ENCODE results near the gene AGXT2.
"Not testable (repeated sequence)": the region's sequence is repeated elsewhere in the genome, so short reads cannot be mapped to it uniquely, and the experiment has no call there.

The AGXT2 gene

DNA sequence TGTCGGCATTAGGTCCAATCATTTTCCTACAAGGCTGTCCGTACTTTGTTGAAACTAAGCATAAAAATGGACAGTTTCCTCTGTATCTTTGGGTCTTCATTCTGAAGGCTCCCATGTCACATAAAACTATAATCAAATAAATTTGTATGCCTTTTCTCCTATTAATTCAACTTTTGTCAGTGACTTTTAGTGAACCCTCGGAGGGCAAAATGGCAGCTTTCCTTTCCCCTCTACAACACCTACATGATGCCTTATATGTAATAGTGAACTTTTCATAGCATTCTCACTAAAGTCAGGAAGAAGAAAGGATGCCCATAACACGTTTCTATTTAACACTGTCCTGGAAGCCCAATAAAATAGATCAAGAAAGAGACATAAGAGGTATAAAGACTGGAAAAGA lies 5.1 kb upstream of the AGXT2 start:
- FAIRE-seq (no peak), DNase-seq (ENCODE audit: low spot score) (no peak)

DNA sequence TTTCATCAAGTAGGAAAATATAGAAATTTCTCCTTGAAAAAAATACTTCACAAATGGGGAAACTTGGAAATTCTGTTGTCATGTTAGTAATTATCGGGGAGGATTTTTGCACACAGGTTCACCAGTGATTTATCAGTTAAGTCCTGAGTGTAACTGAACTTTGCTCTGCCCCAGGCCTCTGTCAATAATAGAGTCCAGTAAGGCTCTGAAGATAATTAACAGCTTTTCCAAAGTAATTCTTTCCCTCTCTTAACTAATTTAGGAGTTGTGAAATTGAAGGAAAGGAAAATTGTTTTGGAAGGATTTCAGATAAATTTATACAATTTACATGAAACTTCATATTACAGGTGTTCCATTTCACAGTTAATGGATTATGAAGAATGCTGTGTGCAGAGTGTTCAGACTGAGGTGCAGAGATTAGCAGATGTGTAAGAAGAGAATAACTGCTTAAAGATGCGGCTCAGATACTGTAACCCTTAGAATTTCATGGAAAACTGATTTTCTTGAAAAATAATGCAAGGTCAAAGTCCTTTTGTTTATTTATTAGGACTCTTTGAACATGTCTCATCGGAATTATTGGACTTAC lies 2.9 kb upstream of the AGXT2 start:
- DNase-seq (ENCODE audit: low spot score) (no peak), FAIRE-seq (no peak)

DNA sequence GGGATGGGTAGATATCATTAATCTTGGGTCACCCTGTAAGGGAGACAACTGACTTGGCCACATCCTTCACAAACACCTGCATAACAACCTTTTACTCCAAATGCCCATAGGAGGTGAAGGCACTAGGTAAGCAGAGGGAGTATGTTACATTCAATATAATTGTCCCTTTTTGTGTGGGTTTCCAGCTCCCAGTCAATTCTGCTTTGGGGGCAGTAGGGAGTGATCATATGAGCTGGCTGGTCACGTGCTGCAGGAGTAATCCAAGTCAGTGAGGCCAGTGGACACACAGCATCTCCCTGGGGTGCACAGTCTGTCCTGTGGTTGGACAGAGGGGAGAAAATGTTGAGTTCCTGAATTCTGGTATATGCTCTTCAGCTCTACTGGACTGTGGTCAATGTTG lies 1.2 kb upstream of the AGXT2 start:
- DNase-seq (ENCODE audit: low spot score), result no peak
- no peak for FAIRE-seq

DNA sequence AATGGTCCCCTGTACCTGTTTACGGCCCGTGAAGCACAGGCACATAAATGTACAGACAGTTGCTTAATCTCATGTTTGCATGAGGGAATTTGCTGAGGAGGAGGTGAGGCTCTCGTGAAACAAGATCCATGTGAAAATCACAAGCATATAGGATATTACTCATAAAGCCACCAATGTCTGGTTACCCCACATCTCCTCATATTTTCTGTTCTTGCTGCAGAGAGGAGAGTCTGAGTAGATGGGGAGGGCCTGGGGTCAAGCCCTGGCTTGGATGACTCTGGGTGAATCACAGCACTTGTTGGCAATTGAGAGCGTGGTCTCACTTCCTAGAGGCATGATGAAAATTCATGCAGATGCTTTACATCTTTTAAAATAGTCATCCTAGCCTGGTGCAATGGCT lies 975 bp downstream of the AGXT2 start:
- DNase-seq (ENCODE audit: low spot score) (peak; percentile 94), FAIRE-seq (peak; percentile 98)

DNA sequence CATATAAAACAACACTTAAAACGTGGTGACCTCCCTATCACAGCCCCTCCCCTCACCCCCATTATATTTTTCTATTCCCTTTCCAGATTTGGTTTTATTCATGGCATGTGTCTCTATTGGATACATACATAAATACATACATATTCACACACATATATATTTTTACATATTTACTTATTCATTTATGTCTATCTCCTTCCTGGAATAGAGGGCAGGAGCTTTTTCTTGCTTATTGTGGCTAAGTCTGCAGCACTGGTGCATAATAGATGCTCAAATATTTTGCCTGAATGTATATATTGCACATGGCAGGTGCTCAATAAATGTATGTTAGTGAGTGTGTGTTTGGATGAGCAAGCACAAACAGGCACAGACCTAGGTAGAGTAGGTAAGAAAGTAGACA lies 2.5 kb downstream of the AGXT2 start:
- FAIRE-seq (no peak), DNase-seq (ENCODE audit: low spot score) (no peak)

DNA sequence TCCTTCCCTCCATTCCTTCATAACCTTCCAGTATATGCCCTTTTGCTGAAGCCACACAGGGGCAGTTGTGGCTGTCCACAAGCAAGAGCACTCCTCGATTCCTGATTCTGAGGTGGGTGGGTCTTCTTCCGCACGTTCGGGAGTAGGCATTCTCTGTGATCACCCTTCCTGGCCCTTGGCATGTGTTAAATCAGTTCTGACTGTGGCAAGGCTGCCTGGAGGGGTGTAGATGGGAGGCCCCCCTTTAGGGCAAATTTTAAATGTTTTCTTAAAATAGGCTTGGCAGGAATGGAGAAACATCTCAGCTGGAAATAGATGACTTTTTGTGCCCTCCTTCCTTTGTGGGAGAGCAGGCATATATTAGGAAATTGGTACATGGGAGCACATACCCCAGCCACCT lies 3.1 kb downstream of the AGXT2 start:
- FAIRE-seq, result no peak

DNA sequence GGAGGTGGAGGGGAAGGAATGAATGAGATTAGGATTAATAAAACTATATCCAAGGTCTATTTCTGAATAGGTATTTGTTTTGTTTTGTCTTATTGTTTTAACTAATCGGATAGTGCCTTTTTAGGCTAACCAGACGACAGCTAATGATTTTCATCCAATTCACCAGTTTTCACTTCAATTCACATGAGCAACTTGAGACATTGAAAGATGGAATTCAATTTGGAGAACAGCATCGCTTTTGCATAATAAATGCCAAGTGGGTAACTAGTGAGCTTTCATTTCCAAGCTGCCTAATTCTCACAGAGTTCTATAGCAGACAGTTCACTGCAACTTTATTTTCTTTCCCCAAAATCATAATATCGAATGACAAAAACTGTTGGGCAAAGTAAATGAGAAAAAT lies 5.0 kb downstream of the AGXT2 start:
- FAIRE-seq (no peak), DNase-seq (ENCODE audit: low spot score) (no peak)

More for the DNA sequence above, 3.1 kb downstream of the AGXT2 start:
- no peak for DNase-seq (ENCODE audit: low spot score)

DNA sequence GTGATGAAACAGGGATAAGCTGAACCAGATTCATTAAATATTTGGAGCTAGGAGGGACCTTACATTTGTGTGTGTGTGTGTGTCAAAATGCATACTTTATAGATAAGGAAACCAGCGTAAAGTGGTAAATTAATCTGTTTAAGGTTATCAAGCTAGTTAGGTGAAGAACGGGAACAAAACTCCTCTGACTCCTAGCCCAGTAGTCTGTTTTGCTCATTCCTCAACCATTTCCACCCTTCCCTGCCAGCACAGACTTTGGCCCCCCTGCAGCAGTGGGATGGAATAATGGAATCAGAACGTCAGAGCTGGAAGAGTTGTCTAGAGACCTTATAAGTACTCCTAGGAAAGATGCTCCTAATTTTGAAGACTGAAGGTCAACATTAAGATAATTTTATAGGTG lies 6.5 kb downstream of the AGXT2 start:
- FAIRE-seq (no peak), DNase-seq (ENCODE audit: low spot score) (no peak)

DNA sequence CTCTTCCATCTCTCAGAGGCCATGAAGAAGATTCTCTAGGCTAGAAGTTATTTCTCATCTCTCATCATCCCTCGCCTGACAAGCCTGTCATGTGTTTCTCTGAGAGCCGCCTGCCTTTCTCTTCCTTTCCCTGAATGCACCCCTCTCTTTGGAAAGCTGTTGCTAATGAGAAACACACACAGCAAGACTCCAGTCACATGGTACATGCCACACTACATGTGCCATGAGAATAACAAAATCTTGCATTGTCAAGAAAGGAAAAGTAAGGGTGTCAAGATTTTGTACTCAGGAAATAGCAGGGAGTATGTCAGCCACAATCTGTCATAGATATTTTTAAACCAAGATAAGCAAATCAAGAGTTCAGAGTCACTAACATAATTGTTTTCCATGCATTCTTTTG lies 8.9 kb downstream of the AGXT2 start:
- FAIRE-seq (no peak), DNase-seq (ENCODE audit: low spot score) (no peak)

DNA sequence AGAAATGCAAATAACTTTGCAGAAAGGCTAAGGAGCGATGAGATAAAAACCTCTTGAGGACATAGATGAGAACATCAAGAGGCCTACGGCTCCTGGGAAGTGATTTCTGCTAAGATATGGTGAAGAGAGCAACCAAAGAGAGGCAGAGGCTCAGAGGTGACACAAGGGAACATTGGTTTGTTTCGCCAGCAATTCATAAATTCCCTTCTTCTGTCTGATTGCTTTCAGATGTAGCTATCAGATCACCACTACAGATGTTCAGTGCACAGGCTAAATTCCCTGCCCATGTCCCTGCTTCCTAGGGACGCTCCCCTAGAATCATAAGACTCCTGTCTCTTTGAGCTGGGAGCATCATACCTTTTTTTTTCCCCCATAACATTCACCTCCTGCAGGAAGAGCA lies 11.2 kb downstream of the AGXT2 start:
- DNase-seq (ENCODE audit: low spot score) (no peak), FAIRE-seq (no peak)

DNA sequence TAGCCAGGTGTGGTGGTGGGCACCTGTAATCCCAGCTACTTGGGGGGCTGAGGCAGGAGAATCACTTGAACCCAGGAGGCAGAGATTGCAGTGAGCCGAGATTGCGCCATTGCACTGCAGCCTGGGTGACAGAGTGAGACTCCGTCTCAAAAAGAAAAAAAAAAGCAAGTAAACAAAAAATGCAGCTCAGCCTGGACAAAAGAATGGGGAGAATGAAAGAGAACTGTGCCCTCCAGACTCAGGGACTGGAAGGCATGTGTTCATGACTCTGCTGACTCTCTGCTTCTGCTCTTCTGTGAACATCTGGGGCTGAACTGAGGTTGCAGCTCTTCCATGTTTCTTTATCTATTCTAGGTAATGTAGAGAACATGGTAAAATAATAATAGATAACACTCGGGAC lies 11.8 kb downstream of the AGXT2 start:
- DNase-seq (ENCODE audit: low spot score); FAIRE-seq: not testable (repeated sequence)

DNA sequence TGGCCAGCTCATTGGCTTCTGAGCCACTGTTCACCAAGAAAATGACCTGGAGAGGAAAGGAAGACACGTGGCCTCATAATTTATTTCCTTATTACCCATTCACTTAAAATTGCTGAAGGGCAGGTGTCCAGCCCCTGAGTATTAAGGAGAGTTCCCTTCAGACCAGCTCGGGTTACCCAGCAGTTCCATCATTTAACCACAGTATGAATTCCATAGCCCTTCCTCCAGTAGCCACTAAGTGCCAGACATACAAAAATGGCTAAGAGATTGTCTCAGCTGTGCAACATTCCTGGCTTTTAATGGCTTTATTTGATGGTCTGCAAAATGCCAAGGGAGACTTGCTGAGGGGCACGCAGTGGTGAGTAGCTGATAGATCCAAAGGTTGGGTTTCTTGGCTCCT lies 12.5 kb downstream of the AGXT2 start:
- DNase-seq (ENCODE audit: low spot score), result no peak
- FAIRE-seq, result no peak

DNA sequence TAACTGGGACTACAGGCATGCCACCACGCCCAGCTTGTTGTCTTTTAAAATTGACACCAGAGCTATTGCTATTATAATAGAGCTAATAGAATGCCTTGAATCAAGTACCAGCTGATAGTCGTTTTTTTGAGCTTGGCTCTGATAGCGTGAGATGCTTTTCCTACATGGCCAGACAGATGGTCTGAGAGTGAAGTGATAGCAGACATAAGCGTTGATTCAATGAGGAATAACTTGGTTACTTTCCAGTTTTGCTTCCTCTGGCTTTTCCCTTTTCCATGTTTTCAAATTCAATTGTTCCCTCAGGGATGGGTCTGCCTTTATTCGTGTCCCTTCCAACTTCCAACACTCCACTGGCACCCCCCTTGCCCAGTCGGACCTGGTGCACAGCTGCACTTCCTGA lies 15.4 kb downstream of the AGXT2 start:
- no peak for DNase-seq (ENCODE audit: low spot score)
- FAIRE-seq, result no peak

DNA sequence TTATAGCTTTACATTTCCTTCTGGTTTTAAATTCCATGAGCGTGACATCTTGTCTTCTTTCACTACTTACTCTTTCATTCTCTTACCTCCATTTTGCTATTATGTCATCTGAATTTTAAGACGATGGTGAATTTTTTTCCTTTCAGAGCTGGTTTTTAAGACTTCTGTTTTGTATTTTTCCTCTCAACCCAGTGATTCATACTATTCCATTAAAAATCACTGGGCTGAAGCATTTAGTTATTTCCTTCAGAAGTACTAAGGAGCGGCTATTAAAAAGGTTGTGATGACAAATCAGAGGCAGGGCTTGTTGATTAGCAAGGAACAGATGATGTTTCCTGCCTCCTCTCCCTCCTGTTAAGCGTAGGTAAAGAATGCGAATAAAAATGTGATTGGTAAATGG lies 16.5 kb downstream of the AGXT2 start:
- DNase-seq (ENCODE audit: low spot score) (peak; percentile 85), FAIRE-seq (peak; percentile 96)

DNA sequence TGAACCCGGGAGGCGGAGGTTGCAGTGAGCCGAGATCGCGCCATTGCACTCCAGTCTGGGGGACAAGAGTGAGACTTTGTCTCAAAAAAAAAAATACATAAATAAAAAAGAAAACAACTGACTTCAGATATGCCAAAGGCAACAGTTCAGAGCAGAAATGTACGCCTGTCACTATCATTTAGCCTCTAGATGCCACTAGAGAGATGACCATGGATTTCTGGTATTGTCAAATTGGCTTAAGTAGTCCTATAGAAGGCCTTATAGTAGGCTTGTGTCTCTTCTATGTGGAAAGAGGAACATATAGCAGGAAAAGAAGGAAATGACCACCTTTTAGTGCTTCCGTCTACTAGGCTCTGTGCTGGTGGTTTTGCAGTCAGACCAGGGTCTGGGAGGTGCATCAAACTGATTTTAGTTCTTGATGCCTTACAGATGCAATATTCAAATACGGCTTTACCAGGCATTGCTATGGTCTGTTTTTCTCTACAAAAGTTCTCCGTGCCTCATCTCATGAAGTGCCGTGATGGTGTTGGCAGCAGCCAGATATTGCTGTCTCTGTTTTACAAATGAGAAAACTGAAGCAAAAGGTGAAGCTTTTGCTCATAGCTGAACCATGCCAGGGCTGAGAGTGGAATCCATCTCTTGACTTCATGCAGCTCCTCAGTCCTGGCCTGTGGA lies 17.2 kb downstream of the AGXT2 start:
- FAIRE-seq (no peak), DNase-seq (ENCODE audit: low spot score) (no peak)

DNA sequence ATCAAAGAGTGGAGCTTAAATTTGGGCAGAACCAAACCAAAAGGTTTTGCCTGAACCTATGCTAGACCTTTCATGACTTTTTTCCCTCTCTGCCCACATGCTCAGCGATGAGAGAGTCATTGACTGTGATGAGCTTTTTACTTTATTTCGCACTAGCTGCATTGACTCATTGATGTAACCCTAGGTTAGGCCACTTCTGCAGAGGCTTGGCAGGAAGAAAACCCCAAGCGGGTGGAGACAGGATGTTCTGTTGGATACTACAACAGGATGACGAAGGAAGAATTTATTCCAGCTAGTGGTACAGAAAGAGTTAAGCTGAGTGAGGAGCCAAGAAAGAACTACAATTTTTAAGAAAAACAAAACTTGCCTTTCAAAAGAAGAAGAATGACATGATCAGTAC lies 18.4 kb downstream of the AGXT2 start:
- peak; percentile 95 for FAIRE-seq

DNA sequence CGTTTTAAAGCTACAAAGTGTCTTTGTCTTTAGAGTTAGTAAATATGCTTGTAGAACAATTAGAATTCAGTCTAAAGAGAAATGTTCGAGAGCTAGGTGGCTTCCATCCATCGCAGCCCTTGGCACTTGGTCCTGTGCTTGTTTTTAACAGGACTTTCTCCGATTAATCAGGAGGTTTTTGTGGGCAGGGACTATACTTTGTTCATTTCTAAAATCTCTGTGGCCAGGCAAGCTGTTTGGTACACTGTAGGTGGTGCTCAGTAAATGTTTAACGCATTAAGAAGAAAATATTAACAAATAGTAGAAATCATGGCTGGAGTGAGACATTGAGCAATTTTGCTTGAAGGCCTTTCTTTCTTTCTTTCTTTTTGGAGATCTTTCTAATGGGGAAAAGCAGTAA lies 20.8 kb downstream of the AGXT2 start:
- DNase-seq (ENCODE audit: low spot score) (no peak), FAIRE-seq (peak; percentile 93)

More for the DNA sequence above, 18.4 kb downstream of the AGXT2 start:
- peak; percentile 91 for DNase-seq (ENCODE audit: low spot score)

DNA sequence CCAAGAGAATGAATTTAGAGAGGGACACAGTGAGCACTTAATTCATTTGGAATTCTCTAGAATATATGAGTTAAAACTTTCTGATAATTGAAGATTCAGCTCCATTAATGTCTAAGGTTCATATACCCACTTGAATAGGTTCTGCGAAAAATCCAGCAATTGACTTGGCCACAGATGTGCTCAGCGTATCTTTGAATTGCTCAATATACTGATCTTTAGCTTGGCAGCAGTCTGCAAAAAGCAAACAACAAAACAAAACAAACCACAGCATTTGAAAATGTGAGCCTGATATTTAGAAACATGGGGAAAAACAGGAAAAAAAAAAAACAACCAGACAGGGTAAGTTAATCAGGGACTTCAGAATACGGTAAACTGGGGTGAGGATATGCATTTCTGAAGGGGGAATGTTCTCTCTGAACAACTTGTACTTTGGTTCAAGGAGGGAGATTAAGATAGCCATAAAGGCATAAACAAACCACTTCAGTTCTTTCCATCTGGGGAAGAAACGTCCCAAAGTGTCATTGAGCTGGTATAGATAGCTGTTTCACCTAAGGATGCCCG lies 21.4 kb downstream of the AGXT2 start:
- DNase-seq (ENCODE audit: low spot score), result no peak
- FAIRE-seq, result no peak

DNA sequence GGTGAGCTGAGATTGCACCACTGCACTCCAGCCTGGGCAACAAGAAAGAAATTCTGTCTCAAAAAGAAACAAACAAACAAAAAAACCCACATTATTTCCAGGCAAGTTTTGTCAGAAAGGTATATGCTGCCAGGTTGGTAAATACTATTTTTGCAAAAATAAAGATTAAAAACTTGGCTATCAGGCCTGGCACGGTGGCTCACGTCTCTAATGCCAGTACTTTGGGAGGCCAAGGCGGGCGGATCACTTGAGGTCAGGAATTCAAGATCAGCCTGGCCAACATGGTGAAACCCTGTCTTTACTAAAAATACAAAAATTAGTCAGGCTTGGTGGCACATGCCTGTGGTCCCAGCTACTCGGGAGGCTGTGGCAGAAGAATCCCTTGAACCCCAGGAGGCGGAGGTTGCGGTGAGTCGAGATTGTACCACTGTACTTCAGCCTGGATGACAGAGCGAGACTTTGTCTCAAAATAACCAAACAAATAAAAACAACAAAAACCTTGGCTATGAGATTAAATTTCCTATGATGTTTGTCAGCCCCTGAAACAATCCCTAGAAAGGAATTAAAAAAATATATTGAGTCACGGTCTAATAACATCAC lies 22.7 kb downstream of the AGXT2 start:
- FAIRE-seq (peak; percentile 8), DNase-seq (ENCODE audit: low spot score) (no peak)

DNA sequence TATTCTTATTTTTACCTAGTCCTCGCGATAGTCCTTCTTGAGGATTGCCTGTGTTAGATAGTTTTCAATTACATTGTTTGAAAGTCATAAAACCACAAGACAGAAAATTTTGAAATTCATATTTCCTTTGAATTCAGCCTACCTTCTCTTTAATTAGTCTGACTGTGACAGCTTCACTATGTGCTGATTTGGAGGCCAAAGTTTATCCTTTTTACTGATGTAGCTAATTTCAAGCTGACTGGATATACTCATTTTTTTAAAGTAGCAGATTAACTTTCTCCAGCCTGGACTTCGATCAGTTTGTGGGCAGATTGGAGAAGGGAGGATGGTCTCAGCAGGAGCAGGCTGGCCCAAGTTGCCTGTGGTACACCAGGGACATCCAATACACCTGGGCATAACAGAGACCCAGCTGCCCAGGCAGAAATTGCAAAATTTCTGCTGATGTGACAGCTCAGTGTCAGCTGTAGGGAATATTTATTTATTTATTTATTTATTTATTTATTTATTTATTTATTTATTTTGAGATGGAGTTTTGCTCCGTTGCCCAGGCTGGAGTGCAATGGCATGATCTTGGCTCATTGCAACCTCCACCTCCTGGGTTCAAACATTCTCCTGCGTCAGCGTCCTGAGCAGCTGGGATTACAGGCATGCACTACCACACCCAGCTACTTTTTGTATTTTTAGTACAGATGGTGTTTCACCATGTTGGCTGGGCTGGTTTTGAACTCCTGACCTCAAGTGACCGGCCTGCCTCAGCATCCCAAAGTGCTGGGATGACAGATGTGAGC lies 24.2 kb downstream of the AGXT2 start:
- FAIRE-seq (no peak), DNase-seq (ENCODE audit: low spot score) (no peak)

DNA sequence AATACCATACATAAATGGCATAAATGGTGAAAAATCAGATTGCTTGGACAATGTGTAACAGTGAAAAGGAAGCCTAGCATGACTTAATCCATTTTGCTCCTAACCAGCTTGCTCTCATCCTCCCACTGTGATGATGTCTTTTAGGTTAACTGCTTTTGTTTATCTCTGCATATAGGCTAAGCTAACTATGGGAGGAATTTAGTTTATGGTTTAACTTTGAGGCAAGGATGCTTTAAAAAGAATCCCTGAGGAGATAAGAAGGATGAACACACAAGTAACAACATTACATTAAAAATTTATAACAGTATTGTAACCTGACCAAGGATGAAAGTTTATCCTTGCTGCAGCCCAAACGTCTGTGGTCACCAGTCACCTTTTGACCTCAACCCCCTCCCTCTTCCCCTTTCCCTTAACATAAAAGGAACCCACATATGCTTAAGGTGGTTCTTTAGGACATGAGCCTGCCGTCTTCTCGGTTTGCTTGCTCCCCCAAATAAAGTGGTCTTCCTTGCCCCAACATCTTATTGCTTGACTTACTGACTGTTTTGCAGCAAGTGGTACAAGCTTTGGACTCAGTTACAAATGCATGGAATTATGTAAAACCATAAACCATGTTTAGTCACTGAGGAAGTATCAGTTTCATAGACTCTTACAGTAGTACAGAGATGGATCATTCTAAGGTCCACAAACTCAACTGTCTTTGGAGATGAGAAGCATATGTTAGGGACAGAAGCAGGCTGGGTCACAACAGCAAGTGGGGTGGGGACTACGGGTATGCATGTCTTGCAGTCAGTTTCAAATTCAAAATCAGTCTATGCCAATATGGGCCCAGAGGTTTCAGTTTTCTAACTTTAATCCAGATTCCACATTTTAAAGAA lies 31.3 kb downstream of the AGXT2 start:
- no peak for DNase-seq (ENCODE audit: low spot score)
- no peak for FAIRE-seq

Data from RCC 7860 (cell line).